Glomerular visceral epithelial cell (primary cell): ENCODE measurements around the gene SKAP2.

ENCODE experiments used
- DNase-seq: peaks from one replicate; pipeline ENCODE4 v3.0.0-alpha.2; 2016; ENCODE audit errors: extremely low spot score

SKAP2 gene

GRCh38 chr7:26638140-26638539 lies 226.2 kb downstream of the SKAP2 start:
- DNase-seq: no peak

DNA sequence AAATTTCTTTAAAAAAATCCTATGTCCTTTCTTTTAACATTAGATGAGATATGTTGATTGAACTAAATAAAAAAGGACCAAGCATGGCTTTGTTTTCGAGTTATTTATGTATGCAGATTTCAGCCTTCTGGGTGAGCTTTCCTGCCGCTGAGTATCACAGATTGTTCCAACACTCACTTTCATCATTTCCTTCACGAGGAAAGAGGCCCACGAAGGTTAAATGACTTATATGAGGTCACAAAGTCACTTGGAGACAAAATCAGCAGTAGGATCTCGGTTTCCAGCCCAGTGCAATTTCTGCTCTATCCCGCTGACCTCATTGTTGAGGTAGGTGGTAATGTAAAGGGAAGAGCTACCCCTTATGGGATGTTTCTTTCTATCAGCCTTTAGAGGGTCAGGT lies 226.8 kb downstream of the SKAP2 start:
- DNase-seq: no peak

GRCh38 chr7:26636808-26637207 lies 227.6 kb downstream of the SKAP2 start:
- no peak for DNase-seq

GRCh38 chr7:26633557-26633956 lies 230.8 kb downstream of the SKAP2 start:
- no peak for DNase-seq

DNA sequence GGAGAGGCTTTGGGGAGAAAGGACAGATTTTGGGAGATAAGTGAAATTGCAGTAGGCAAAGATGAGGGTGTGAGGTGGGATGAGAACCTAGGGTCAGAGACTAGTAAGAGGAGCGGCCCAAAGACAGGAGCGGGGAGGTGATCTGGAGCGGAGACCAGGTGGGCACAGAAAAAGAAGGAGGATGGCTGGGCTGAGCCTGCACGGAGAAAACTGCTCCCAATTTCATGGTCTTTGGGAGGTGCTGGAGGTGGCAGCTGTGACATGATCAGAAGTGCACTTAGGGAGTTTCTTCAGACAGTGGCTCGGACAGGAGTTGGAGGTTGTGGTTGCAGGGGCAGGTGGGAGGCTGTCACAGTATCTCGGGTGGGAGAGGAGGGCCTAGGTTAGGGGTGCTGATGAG lies 232.8 kb downstream of the SKAP2 start:
- no peak for DNase-seq

GRCh38 chr7:26630941-26631580 lies 233.3 kb downstream of the SKAP2 start:
- no peak for DNase-seq

GRCh38 chr7:26630361-26630760 lies 234.0 kb downstream of the SKAP2 start:
- DNase-seq: no peak

DNA sequence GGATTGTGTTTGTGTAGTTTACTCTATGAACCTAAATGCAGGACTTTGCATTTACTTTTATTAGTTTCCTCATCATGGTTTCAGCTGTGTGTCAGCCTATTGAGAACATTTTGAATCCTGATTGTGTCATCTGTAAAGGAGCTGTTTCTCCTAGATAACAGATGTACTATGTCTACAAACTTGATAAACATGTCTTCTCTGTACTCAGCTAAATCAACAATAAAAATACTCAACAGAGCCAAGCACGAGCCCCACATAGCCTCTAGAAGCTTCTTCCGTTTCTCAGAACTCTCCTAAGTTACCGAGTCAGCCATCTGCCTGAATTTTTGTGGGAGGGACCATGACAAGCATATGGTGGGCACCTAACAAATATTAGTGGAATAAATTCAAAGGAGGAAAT lies 234.7 kb downstream of the SKAP2 start:
- DNase-seq: no peak

DNA sequence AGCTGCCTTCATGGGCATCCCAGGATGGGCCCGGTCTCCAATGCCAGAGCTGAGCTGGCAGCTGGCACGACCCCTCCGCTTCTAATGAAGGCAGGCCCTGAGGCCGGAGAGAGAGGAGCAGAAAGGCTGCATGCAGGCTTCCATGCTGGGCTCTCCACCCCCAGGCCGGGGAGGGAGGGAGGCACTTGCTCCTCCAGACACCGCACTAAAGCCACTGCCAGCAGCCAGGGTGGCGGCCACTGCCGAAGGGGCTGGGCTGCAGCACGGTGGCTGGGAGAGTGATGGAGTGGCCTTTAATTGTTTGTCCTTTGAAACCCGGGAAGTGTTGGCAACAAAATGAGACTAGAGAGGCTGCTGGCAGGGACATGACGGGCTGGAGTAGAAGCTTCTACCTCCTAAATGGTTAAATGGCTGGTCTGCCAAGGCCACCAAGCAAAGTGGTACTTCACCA lies 236.5 kb downstream of the SKAP2 start:
- no peak for DNase-seq

GRCh38 chr7:26627221-26627620 lies 237.2 kb downstream of the SKAP2 start:
- DNase-seq: no peak

- DNase-seq: no peak
These were observed 237.7 kb downstream of the SKAP2 start for GRCh38 chr7:26626687-26627086.

GRCh38 chr7:26626156-26626555 lies 238.2 kb downstream of the SKAP2 start:
- DNase-seq: no peak

DNA sequence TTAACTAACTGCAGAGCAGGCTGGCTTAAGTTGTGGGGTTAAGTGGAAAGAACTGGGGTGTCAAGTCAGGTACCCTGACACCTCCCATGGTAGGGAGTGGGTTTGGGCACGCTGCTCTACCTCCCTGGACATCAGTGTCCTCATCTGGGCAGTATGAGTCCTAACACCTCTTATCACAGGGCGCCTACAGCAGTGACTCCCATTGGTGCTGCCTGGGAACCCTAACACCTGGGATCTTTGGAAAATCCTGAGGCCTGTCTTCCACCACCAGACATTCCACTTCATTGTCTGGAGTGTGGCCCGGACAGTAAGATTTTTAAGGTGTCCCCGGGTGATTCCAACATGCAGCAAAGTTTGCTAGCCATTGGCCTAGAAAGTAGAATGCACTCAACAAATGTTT lies 239.1 kb downstream of the SKAP2 start:
- DNase-seq: no peak

DNA sequence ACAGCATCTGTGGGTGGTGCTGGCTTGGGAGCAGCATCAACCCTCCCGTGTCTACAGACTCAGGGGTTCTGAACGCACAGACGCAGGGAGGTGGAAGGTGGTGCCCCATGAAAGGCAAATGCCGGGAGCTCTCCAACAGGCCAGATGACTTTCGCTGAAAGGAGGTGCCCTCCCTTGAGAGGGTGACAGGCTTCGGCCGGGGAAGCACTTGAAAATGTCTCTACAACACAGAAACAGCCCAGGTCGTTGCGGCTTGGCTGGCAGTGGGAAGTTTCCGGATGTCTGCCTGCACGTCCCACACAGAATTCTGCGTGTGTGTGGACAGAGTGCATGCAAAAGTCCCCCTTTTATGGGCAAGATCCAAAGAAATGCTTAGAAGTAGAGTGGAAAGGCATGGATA lies 239.6 kb downstream of the SKAP2 start:
- no peak for DNase-seq

DNA sequence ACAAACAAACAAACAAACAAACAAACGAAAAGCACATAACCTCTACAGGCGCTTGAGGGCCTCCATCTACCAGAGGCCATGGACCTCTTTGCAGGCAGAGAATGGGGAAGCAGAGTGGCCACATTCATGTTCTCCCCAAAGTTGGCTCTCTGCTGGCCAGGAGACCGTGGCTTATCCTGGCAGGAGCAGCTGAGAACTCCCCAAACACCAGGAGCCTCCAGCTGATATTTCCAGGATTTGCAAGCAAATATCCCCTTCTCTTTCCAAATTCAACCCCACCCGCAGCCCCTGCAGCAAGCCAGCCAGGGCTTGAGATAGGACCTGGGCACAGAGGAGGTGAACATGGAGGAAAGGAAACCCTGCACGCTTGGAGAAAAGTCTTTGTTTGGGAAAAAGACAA lies 240.0 kb downstream of the SKAP2 start:
- DNase-seq: no peak

DNA sequence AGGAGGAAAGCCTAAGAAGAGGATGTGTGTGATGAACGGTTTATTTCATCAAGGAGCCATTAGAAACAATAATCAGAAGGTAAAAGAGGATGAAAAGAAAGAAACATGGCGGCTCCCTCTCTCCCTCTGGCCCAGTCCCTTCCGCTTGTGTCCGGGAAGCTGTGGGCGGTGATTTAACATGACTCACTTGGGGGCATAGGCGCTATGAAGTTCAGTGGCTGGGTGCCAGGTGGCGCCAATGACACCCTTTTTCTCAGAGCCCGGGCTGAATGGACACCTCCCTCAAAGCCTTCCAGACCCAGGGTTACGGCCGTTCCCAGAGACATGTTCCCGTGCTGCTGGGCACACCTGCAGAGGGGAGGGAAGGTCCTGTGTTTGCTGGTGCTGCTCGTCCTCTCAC lies 244.0 kb downstream of the SKAP2 start:
- peak; percentile 11 for DNase-seq

DNA sequence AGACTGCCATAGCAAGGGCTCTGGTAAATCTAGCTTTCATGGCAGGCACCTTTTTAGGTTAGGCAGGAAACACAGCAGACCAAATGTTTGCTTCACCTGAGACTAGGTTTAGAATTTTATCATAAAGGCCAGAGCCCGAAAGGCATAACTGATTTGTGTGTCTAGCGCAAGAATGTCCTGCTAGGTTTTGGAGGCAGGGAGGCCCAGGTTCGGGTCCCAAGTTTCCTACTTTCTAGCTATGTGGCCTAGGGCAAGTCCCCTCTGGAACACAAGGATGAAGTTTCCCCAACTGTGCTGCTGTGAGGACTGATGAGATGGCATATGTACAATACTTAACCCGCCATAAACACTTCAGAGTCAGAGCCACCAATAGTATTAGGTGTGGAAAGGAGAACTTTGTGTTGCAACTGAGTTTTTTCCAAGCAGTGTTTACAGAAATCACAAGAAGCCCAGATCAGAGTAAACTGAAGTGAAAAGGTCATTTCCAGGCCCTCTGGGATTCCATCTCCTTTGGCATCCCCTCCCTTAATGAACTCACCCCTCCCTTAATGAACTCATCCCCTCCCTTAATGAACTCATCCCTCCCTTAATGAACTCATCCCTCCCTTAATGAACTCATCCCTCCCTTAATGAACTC lies 244.9 kb downstream of the SKAP2 start:
- no peak for DNase-seq

GRCh38 chr7:26618898-26619297 lies 245.5 kb downstream of the SKAP2 start:
- no peak for DNase-seq

- no peak for DNase-seq
These were observed 245.9 kb downstream of the SKAP2 start for GRCh38 chr7:26618449-26618848.
